ENCODE results near the gene PDE4B.

GRCh38 chr1:66177510-66177909, 384.8 kb downstream of the PDE4B start:
- TF ChIP-seq, protein P1, sequence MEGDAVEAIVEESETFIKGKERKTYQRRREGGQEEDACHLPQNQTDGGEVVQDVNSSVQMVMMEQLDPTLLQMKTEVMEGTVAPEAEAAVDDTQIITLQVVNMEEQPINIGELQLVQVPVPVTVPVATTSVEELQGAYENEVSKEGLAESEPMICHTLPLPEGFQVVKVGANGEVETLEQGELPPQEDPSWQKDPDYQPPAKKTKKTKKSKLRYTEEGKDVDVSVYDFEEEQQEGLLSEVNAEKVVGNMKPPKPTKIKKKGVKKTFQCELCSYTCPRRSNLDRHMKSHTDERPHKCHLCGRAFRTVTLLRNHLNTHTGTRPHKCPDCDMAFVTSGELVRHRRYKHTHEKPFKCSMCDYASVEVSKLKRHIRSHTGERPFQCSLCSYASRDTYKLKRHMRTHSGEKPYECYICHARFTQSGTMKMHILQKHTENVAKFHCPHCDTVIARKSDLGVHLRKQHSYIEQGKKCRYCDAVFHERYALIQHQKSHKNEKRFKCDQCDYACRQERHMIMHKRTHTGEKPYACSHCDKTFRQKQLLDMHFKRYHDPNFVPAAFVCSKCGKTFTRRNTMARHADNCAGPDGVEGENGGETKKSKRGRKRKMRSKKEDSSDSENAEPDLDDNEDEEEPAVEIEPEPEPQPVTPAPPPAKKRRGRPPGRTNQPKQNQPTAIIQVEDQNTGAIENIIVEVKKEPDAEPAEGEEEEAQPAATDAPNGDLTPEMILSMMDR (IDR thresholded peaks at IDR 0.05), result no peak
- TF ChIP-seq EZH2phosphoT487 (IDR thresholded peaks at IDR 0.05) (no peak), EZH2 (IDR thresholded peaks at IDR 0.05) (no peak)
